Mesenchymal stem cell (in vitro differentiated cells and primary cell): ENCODE measurements around the gene MCRIP2.

ENCODE experiments used
- DNase-seq: peaks from one replicate; pipeline ENCODE4 v3.0.0-alpha.2; 2013
- H2AFZ ChIP-seq: one replicate; pipeline ENCODE4 v1.6.1; 2013; ENCODE audit warnings: low read depth, mild to moderate bottlenecking, control low read depth, inconsistent platforms, low read length, moderate library complexity
- H2AK5ac ChIP-seq: 2 replicates; pipeline ENCODE4 v1.6.1; 2013; ENCODE audit warnings: low read length, moderate library complexity, mild to moderate bottlenecking, inconsistent platforms; ENCODE audit not compliant: severe bottlenecking
- H2BK120ac ChIP-seq: one replicate; pipeline ENCODE4 v1.6.1; 2013; ENCODE audit warnings: low read depth, mild to moderate bottlenecking, inconsistent platforms, low read length, moderate library complexity
- H2BK12ac ChIP-seq, 2 experiments: one replicate each; pipeline ENCODE4 v1.6.1; 2013; ENCODE audit warnings: inconsistent platforms in 2 of 2, low read length in 2 of 2, mild to moderate bottlenecking in 2 of 2, moderate library complexity in 2 of 2, control low read depth in 1 of 2
- H2BK15ac ChIP-seq: one replicate; pipeline ENCODE4 v1.6.1; 2013; ENCODE audit warnings: mild to moderate bottlenecking, low read depth, inconsistent platforms; ENCODE audit not compliant: poor library complexity, severe bottlenecking
- H2BK5ac ChIP-seq: 2 replicates; pipeline ENCODE4 v1.6.1; 2013; ENCODE audit warnings: low read depth, mild to moderate bottlenecking, low read length, control low read depth, inconsistent platforms; ENCODE audit not compliant: poor library complexity, severe bottlenecking
- H3K14ac ChIP-seq, 2 experiments: one replicate each; pipeline ENCODE4 v1.6.1; 2013; ENCODE audit warnings: inconsistent platforms in 2 of 2, low read length in 2 of 2, control low read depth in 1 of 2, mild to moderate bottlenecking in 1 of 2, moderate library complexity in 1 of 2
- H3K18ac ChIP-seq, 2 experiments: one replicate each; pipeline ENCODE4 v1.6.1; 2013; ENCODE audit warnings: inconsistent platforms in 2 of 2, low read length in 2 of 2, control low read depth in 1 of 2, low read depth in 1 of 2, mild to moderate bottlenecking in 1 of 2
- H3K23ac ChIP-seq, 2 experiments: one replicate each; pipeline ENCODE4 v1.6.1; 2013; ENCODE audit warnings: inconsistent platforms in 2 of 2, low read length in 2 of 2, mild to moderate bottlenecking in 2 of 2, moderate library complexity in 2 of 2, control low read depth in 1 of 2
- H3K27ac ChIP-seq: 2 replicates; pipeline ENCODE4 v1.5.1; 2013; ENCODE audit warnings: mild to moderate bottlenecking, moderate library complexity, low read length, control low read depth, inconsistent platforms; ENCODE audit not compliant: poor library complexity, severe bottlenecking
- H3K27me3 ChIP-seq, 2 experiments: 2 replicates each; pipeline versions ENCODE4 v1.6.1 to v1.7.0; 2013; ENCODE audit warnings: low read length in 2 of 2, mild to moderate bottlenecking in 2 of 2, moderate library complexity in 2 of 2, control low read depth in 1 of 2, inconsistent platforms in 1 of 2; ENCODE audit not compliant: control insufficient read depth in 1 of 2, insufficient read depth in 1 of 2
- H3K36me3 ChIP-seq, 2 experiments: 2 replicates each; pipeline versions ENCODE4 v1.6.1 to v1.7.0; 2013; ENCODE audit warnings: low read length in 2 of 2, control low read depth in 1 of 2, inconsistent platforms in 1 of 2, low read depth in 1 of 2, mild to moderate bottlenecking in 1 of 2; ENCODE audit not compliant: insufficient read depth in 2 of 2, control insufficient read depth in 1 of 2
- H3K4ac ChIP-seq, 2 experiments: one replicate each; pipeline ENCODE4 v1.6.1; 2013; ENCODE audit warnings: inconsistent platforms in 2 of 2, low read length in 2 of 2, mild to moderate bottlenecking in 2 of 2, moderate library complexity in 2 of 2, control low read depth in 1 of 2, low read depth in 1 of 2
- H3K4me1 ChIP-seq: 2 replicates; pipeline ENCODE4 v1.6.1; 2013; ENCODE audit warnings: low read depth, low read length, control low read depth; ENCODE audit not compliant: control insufficient read depth, insufficient read depth
- H3K4me2 ChIP-seq: 2 replicates; pipeline ENCODE4 v1.6.1; 2013; ENCODE audit warnings: low read length, mild to moderate bottlenecking, inconsistent platforms; ENCODE audit not compliant: poor library complexity, severe bottlenecking
- H3K4me3 ChIP-seq, 2 experiments: 2 replicates each; pipeline versions ENCODE4 v1.5.1 to v1.7.0; 2013; ENCODE audit warnings: low read length in 2 of 2, mild to moderate bottlenecking in 2 of 2, control low read depth in 1 of 2, low read depth in 1 of 2; ENCODE audit not compliant: insufficient read depth in 1 of 2
- H3K79me1 ChIP-seq: replicated peaks from 2 replicates; pipeline ENCODE4 v1.6.1; 2013; ENCODE audit warnings: mild to moderate bottlenecking, control low read depth, low read length, inconsistent platforms; ENCODE audit not compliant: poor library complexity, severe bottlenecking
- H3K9ac ChIP-seq: 2 replicates; pipeline ENCODE4 v1.7.0; 2013; ENCODE audit warnings: mild to moderate bottlenecking, low read length, moderate library complexity
- H3K9me3 ChIP-seq: 2 replicates; pipeline ENCODE4 v1.7.0; 2013; ENCODE audit warnings: mild to moderate bottlenecking, low read length; ENCODE audit not compliant: control insufficient read depth
- H4K8ac ChIP-seq: one replicate; pipeline ENCODE4 v1.6.1; 2013; ENCODE audit warnings: inconsistent platforms, mild to moderate bottlenecking, low read length, moderate library complexity
- H4K91ac ChIP-seq: one replicate; pipeline ENCODE4 v1.6.1; 2013; ENCODE audit warnings: mild to moderate bottlenecking, low read length, inconsistent platforms
- WGBS: methylation state at CpG from one replicate; pipeline ENCODE4 v1.1.7; 2013; ENCODE audit warnings: mixed read lengths; 5-methylcytosine and 5-hydroxymethylcytosine counted together

MCRIP2 gene

GRCh38 chr16:631808-632358 lies 9.7 kb upstream of the MCRIP2 start:
- H3K79me1 ChIP-seq, result peaks cover 19% of the 10 kb centered on the region

GRCh38 chr16:632486-633335 lies 8.9 kb upstream of the MCRIP2 start:
- no peak overlapping the region for H4K8ac ChIP-seq
- H3K4me3 ChIP-seq, result no peak overlapping the region
- H4K91ac ChIP-seq, result peak overlapping the region; percentile 45
- H2AK5ac ChIP-seq, result no peak overlapping the region
- H3K27me3 ChIP-seq, result no peaks in the 10 kb centered on the region
- H3K23ac ChIP-seq, result no peak overlapping the region
- H2BK120ac ChIP-seq, result no peak overlapping the region
- peaks cover 19% of the 10 kb centered on the region for H3K79me1 ChIP-seq
- no peak overlapping the region for H2BK15ac ChIP-seq
- H2BK12ac ChIP-seq, result no peak overlapping the region
- no peak overlapping the region for H3K27ac ChIP-seq
- no peak overlapping the region for H3K18ac ChIP-seq
- H2BK5ac ChIP-seq, result no peak overlapping the region
- no peaks in the 10 kb centered on the region for H3K9me3 ChIP-seq
- WGBS, result 96% methylated on average over 66 of the region's 67 CpGs
- H3K4me2 ChIP-seq, result no peak overlapping the region
- H2AFZ ChIP-seq, result no peak overlapping the region
- DNase-seq, result no peak
- H3K4ac ChIP-seq, result no peak overlapping the region
- H3K14ac ChIP-seq, result no peak overlapping the region
- H3K9ac ChIP-seq, result no peak overlapping the region
- H3K36me3 ChIP-seq, result peaks cover 8 to 51% of the 10 kb centered on the region in 2 experiments
- H3K4me1 ChIP-seq, result peaks cover 56% of the 10 kb centered on the region

More at GRCh38 chr16:631808-632358, 9.7 kb upstream of the MCRIP2 start:
- DNase-seq, result no peak
- no peak overlapping the region for H3K27ac ChIP-seq
- no peak overlapping the region for H2BK15ac ChIP-seq
- H3K36me3 ChIP-seq, result peaks cover 8 to 57% of the 10 kb centered on the region in 2 experiments
- no peak overlapping the region for H3K23ac ChIP-seq
- peak overlapping the region; percentile 73 for H4K91ac ChIP-seq
- peaks cover 58% of the 10 kb centered on the region for H3K4me1 ChIP-seq
- no peak overlapping the region for H3K14ac ChIP-seq
- H3K18ac ChIP-seq, result no peak overlapping the region
- H3K27me3 ChIP-seq, result no peaks in the 10 kb centered on the region
- H3K9ac ChIP-seq, result no peak overlapping the region
- H2BK5ac ChIP-seq, result no peak overlapping the region
- H2BK12ac ChIP-seq, result no peak overlapping the region
- WGBS, result 73% methylated on average over 8 of the region's 9 CpGs
- H3K4me2 ChIP-seq, result no peak overlapping the region
- H2AK5ac ChIP-seq, result no peak overlapping the region
- no peaks in the 10 kb centered on the region for H3K9me3 ChIP-seq
- H3K4me3 ChIP-seq, result no peak overlapping the region
- H2AFZ ChIP-seq, result no peak overlapping the region
- H2BK120ac ChIP-seq, result no peak overlapping the region
- no peak overlapping the region for H3K4ac ChIP-seq
- H4K8ac ChIP-seq, result no peak overlapping the region

DNA sequence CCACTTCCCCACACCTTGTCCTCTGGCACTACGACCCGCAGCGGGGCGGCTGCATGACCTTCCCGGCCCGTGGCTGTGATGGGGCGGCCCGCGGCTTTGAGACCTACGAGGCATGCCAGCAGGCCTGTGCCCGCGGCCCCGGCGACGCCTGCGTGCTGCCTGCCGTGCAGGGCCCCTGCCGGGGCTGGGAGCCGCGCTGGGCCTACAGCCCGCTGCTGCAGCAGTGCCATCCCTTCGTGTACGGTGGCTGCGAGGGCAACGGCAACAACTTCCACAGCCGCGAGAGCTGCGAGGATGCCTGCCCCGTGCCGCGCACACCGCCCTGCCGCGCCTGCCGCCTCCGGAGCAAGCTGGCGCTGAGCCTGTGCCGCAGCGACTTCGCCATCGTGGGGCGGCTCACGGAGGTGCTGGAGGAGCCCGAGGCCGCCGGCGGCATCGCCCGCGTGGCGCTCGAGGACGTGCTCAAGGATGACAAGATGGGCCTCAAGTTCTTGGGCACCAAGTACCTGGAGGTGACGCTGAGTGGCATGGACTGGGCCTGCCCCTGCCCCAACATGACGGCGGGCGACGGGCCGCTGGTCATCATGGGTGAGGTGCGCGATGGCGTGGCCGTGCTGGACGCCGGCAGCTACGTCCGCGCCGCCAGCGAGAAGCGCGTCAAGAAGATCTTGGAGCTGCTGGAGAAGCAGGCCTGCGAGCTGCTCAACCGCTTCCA lies 8.1 kb upstream of the MCRIP2 start:
- Histone ChIP-seq H2AK5ac (no peak overlapping the region), H3K9ac (no peak overlapping the region), H2BK12ac (no peak overlapping the region), H3K18ac (no peak overlapping the region), H3K4ac (no peak overlapping the region), H4K8ac (peak overlapping the region; percentile 27), H2BK120ac (no peak overlapping the region), H3K4me3 (peak overlapping the region in 1 of 2 experiments; percentile 2), H2BK5ac (no peak overlapping the region), H3K4me2 (no peak overlapping the region), H3K27me3 (no peaks in the 10 kb centered on the region), H4K91ac (no peak overlapping the region), H3K79me1 (peaks cover 19% of the 10 kb centered on the region), H3K23ac (no peak overlapping the region), H3K27ac (no peak overlapping the region), H3K9me3 (no peaks in the 10 kb centered on the region), H3K14ac (no peak overlapping the region), H3K4me1 (peaks cover 56% of the 10 kb centered on the region), H2AFZ (no peak overlapping the region), H2BK15ac (no peak overlapping the region), H3K36me3 (peaks cover 3 to 43% of the 10 kb centered on the region in 2 experiments)
- DNase-seq, result no peak
- WGBS, result 98% methylated on average over 74 of the region's 74 CpGs
